IMR-90 (cell line): ENCODE measurements around the gene LIPE.

Experiments used
- CTCF ChIP-seq: conservative IDR thresholded peaks from 2 replicates; pipeline ENCODE4 v1.5.1; 2012; ENCODE audit warnings: mild to moderate bottlenecking, low read depth, low read length, improper control_type of control experiment
- MAZ ChIP-seq: IDR thresholded peaks from 2 replicates; pipeline ENCODE4 v1.6.1; 2012; ENCODE audit warnings: low read depth, mild to moderate bottlenecking, low read length, improper control_type of control experiment, moderate library complexity, borderline replicate concordance
- TF ChIP-seq, protein P1 (sequence below): fragments of 150-350 bp; IDR thresholded peaks from 2 replicates; pipeline ENCODE4 v1.6.1; 2017; ENCODE audit warnings: mild to moderate bottlenecking, antibody characterized with exemption, low read length, low read depth

DNA sequence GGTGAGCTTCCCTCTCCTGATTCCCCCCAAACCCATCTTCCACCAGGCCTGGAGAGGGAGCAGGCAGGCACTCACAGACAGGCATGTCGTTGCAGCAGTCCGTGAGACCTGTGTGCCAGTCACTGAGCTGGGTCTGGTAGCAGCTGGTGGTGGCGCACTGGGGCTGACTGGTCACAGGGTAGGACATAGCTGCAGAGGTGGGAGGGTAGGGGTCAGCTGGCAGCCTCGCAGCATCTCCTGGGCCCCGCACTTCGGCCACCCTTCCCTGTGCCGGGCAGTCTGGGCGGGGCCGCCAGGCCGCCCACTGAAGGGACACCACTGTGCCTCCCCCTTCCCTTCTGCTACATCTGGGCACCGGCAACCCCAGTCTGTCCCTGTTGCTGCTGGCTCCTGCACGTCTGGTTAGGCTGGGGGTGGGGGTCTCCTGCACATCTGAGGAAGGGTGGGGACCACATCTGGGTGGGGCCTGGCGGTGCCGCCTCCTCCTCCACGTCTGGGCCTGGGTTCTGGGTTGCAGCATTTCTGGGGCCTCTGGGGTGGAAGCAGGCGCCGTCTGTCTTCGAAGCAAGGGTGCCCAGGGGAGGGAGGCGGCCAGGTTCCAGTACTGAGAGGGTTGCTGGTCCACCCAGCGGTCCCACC lies 38.2 kb downstream of the LIPE start:
- TF ChIP-seq MAZ (no peak), CTCF (no peak)
- TF ChIP-seq, protein P1, sequence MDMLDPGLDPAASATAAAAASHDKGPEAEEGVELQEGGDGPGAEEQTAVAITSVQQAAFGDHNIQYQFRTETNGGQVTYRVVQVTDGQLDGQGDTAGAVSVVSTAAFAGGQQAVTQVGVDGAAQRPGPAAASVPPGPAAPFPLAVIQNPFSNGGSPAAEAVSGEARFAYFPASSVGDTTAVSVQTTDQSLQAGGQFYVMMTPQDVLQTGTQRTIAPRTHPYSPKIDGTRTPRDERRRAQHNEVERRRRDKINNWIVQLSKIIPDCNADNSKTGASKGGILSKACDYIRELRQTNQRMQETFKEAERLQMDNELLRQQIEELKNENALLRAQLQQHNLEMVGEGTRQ: no peak
